ENCODE measurements around the gene ZIC5. TPM values are rescaled to one million over a fixed set of nuclear protein-coding genes. Genes with fewer than 3 reads are reported as not detected.

ZIC5 gene
- total RNA-seq, 1 donor from 2014 or later: not detected

DNA sequence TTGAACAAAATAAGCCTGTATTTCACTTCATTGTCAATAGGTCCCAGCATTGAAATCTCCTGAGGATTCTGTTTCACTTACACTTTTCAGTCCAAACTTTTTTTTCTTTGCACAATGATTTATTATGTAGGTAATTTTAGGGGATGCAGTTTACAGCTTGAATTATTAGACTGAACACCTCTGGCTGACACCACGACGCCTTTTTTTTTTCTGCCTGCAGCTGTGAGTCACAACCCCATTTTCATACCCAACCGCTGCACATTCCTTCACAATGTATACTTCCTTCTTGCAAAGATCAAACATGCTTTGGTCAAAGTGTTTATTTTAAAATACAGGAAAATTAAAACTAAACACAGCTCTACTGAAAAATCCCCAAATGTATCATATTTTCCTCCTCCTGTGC, 21.4 kb upstream of the ZIC5 start:
- no peaks in the 10 kb centered on the region for H3K36me3 ChIP-seq (ENCODE audit: control insufficient read depth, insufficient read depth, low read length)
- peaks cover 80% of the 10 kb centered on the region for H3K27me3 ChIP-seq (ENCODE audit: control insufficient read depth, insufficient read depth, low read length)
- FAIRE-seq: no peak
- TF ChIP-seq, protein P1, sequence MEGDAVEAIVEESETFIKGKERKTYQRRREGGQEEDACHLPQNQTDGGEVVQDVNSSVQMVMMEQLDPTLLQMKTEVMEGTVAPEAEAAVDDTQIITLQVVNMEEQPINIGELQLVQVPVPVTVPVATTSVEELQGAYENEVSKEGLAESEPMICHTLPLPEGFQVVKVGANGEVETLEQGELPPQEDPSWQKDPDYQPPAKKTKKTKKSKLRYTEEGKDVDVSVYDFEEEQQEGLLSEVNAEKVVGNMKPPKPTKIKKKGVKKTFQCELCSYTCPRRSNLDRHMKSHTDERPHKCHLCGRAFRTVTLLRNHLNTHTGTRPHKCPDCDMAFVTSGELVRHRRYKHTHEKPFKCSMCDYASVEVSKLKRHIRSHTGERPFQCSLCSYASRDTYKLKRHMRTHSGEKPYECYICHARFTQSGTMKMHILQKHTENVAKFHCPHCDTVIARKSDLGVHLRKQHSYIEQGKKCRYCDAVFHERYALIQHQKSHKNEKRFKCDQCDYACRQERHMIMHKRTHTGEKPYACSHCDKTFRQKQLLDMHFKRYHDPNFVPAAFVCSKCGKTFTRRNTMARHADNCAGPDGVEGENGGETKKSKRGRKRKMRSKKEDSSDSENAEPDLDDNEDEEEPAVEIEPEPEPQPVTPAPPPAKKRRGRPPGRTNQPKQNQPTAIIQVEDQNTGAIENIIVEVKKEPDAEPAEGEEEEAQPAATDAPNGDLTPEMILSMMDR (IDR thresholded peaks at IDR 0.05; ENCODE audit: insufficient read depth, low read length, severe bottlenecking): no peak
- peak; percentile 68 for DNase-seq (ENCODE audit: low read depth)
- H3K4me3 ChIP-seq (ENCODE audit: low read depth, low read length): no peak overlapping the region

GRCh38 chr13:99991828-99992775, 20.5 kb upstream of the ZIC5 start:
- peaks cover 81% of the 10 kb centered on the region for H3K27me3 ChIP-seq (ENCODE audit: control insufficient read depth, insufficient read depth, low read length)
- DNase-seq (ENCODE audit: low read depth): no peak

DNA sequence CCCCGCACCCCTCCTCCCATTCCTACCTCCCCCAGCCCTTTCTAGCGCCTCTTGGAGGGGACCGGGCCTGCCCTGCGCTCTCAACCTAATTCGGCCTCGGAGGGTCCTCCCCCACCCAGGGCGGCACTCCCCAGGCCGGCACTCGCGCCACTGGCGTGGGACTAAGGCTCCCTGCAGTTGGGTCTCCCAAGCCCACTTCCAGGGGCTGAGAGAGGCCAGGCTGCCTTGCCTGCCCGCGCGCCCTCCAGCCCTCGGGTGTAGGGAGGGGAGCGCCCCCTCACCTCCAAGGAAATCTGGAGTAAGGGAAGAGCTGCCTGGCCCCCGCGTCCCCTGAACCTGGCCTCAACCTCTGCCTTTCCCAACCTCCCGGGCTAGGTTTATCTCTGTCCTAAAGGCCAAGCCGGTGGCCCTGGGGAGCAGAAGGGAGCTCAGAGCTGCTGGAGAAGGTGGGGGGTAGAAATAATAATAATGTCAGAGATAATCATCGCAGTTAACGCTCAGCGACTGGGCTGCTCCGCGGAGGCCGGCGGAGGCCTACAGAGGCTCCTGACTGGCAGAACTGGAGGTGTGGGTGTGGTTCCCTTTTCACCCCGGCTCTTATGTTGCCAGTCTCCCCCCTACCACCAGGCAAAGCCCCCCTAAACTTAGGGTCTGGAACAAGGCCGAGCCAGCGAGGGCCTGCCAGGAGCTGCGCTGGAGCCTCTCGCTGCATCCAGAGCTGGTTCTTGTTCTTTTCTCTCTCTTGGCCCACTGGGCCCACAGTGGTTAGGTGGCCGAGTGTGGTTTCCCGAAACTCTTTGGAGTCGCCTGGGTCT, 19.7 kb upstream of the ZIC5 start:
- TF ChIP-seq, protein P1 (IDR thresholded peaks at IDR 0.05; ENCODE audit: insufficient read depth, low read length, severe bottlenecking): no peak
- Histone ChIP-seq H3K36me3 (ENCODE audit: control insufficient read depth, insufficient read depth, low read length) (no peaks in the 10 kb centered on the region), H3K4me3 (ENCODE audit: low read depth, low read length) (no peak overlapping the region), H3K27me3 (ENCODE audit: control insufficient read depth, insufficient read depth, low read length) (peaks cover 79% of the 10 kb centered on the region)
- FAIRE-seq (no peak), DNase-seq (ENCODE audit: low read depth) (no peak)

More at GRCh38 chr13:99991828-99992775, 20.5 kb upstream of the ZIC5 start:
- Histone ChIP-seq H3K4me3 (ENCODE audit: low read depth, low read length) (no peak overlapping the region), H3K36me3 (ENCODE audit: control insufficient read depth, insufficient read depth, low read length) (no peaks in the 10 kb centered on the region)
- FAIRE-seq: no peak
- TF ChIP-seq, protein P1 (IDR thresholded peaks at IDR 0.05; ENCODE audit: insufficient read depth, low read length, severe bottlenecking): no peak

GRCh38 chr13:99990126-99990977, 18.8 kb upstream of the ZIC5 start:
- FAIRE-seq: no peak
- no peaks in the 10 kb centered on the region for H3K36me3 ChIP-seq (ENCODE audit: control insufficient read depth, insufficient read depth, low read length)
- H3K27me3 ChIP-seq (ENCODE audit: control insufficient read depth, insufficient read depth, low read length): peaks cover 74% of the 10 kb centered on the region
- no peak overlapping the region for H3K4me3 ChIP-seq (ENCODE audit: low read depth, low read length)
- TF ChIP-seq, protein P1 (IDR thresholded peaks at IDR 0.05; ENCODE audit: insufficient read depth, low read length, severe bottlenecking): no peak
- DNase-seq (ENCODE audit: low read depth): no peak

Data from bronchial epithelial cell (primary cell).